HS-5 (cell line): Measurements from ENCODE around the gene MORC4.

Experiments used
- DNase-seq: peaks from one replicate; pipeline ENCODE4 v3.0.0-alpha.2; 2012; ENCODE audit warnings: low read depth

MORC4 gene

DNA sequence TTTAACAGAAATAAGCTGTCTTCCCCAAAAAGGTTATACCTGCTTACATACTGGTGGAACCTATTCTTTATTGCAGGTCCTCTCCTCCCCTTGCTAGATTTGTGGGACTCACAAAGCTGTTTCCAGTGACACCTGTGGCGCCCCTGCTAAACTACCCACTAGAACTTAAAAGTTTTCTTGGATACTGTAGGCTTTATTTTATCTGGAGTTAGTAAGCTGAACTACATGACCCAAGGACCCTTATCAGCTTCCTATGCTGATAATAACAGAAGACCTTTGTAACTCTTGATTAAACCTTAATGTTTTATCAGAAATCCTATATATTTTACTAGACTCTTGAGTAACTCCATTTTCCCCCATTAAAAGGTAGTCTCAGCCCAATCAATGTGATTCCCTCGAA lies 47.5 kb downstream of the MORC4 start:
- DNase-seq: no peak

DNA sequence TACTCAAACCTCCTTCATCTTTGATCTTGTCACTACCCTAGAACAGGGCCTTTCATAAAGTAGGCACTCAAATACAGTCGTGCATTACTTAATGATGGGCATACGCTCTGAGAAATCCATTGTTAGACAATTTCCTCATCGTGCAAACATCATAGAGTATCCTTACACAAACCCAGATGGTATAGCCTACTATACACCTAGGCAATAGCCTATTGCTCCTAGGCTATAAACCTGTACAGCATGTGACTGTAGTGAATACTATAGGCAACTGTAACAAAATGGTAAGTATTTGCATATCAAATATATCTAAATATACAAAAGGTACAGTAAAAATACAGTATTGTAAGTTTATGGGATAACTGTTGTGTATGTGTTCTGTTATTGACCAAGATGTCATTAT lies 47.9 kb downstream of the MORC4 start:
- DNase-seq: no peak

DNA sequence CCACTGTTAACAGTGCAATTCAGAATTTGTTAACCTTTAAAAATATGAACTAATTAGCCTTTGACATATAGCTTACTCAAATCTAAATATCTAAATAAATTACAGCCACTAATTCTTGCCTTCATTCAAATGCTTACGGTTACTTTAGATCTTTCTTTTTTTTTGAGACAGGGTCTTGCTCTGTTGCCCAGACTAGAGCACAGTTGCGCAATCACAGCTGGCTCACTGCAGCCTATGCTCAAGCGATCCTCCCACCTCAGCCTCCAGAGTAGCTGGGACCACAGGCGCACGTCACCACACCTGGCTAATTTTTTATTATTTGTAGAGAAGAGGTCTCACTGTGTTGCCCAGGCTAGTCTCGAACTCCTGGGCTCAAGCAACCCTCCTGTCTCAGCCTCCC lies 48.8 kb downstream of the MORC4 start:
- DNase-seq: no peak

- DNase-seq: no peak
Observed at GRCh38 chrX:106950381-106950780, 49.6 kb downstream of the MORC4 start.

DNA sequence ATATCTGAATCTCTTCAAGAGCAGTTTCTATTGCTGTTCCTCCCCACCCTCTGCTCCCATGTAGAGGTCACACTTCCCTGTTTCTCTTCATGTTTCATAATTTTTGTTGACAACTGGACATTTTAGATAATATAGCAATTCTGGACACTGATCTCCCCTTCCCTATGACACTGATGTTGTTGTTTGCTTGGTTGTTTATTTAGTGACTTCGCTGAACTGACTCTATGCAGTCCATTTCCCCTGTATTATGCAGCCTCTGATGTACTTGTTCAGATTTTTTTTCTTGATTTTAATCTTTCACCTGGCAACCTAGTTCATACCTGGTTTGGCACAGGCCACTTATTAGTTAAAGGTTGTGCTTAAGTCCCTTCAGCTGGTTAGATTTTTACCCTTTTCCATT lies 50.6 kb downstream of the MORC4 start:
- no peak for DNase-seq

- DNase-seq: no peak
Observed at GRCh38 chrX:106948641-106949040, 51.4 kb downstream of the MORC4 start.

DNA sequence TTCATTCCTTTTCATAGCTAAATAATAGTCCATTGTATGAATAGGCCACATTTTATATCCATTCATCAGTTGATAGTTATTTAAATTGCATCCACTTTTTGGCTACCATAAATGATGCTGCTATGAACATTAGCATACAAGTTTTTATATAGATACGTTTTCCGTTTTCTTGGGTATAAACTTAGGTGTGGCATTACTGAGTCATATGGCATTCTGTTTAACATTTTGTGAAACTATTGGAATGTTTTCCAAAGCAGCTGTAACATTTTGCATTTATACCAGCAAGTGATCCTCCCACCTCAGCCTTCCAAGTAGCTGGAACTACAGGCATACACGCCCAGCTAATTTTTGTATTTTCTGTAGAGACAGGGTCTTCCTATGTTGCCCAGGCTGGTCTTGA lies 53.5 kb downstream of the MORC4 start:
- DNase-seq: no peak

DNA sequence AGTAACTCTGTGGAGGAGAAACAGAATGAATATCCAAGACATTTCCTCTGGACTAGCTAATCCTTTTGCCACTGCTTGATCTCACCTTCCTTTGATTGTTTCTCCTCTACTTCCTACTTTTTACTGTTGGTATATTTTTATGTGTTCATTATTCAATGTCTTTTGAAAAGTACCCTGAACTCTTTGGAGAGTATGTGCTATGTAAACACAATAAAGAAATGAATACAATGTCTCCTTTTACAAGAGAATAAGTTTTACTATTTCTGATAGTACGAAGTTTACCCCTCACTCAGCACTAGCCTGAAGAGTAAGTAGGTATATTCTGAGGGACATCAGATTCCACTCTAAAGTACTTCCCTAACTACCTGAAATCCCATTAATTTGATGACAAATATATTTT lies 59.9 kb downstream of the MORC4 start:
- no peak for DNase-seq

DNA sequence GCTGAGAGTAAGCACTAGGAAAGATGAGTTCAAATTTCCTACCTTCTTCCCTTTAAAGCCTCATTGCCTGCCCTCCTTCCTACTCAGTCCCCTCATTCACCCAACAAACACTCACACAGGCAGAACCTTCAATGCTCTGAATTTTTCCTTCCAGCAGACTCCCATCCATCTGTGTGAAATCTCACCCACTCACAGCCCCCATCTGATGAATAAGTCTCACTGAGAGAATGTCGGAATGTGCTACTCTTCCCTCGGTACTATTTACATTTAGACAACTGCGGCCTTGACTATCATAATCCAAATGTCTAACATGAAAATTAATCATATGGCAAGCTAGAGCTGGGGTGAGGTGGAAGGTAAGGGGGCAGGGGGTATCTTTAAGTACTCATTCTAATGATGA lies 60.4 kb downstream of the MORC4 start:
- DNase-seq: no peak

- DNase-seq: no peak
Observed at GRCh38 chrX:106936246-106936645, 63.8 kb downstream of the MORC4 start.

DNA sequence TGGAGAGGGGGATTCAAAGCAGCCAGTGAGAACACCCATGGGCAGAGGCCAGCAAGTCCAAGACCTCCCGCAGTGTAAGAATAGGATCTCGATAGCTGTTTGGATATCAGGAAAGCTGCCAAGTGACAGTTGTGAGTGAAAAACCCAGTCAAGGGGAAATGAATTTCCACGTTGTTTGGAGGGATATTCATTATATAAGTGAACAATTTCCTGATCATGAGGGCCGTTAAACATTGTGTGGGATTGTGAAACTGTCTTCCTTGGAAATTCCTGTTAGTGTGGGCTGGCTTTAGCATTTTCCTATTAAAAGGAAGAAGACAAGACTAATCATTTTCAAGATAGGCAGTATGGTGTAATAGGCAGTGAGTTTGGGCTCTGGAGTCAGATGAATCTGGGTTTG lies 64.8 kb downstream of the MORC4 start:
- DNase-seq: no peak

DNA sequence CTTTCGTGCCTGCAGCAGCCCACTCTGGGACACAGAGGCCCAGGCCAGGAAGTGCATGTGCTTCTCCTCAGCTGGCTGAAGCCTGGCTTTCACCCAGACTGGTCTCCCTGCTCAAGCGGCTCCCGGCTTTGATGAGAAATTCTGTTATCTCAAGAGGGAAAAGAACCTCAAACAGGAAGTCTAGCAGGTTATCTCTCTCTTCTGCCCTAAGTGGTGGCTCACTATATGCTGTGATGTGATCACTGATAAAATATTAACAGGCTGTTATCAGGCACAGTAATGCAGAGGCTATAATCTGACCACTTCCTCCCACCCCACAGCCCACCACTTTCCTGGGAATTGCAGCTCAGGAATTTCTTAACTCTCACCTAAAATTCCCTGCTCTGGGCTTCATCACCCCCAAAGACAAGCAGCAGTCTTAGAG lies 66.5 kb downstream of the MORC4 start:
- no peak for DNase-seq

GRCh38 chrX:106932960-106933537 lies 67.0 kb downstream of the MORC4 start:
- no peak for DNase-seq

GRCh38 chrX:106932492-106932923 lies 67.5 kb downstream of the MORC4 start:
- DNase-seq: no peak

DNA sequence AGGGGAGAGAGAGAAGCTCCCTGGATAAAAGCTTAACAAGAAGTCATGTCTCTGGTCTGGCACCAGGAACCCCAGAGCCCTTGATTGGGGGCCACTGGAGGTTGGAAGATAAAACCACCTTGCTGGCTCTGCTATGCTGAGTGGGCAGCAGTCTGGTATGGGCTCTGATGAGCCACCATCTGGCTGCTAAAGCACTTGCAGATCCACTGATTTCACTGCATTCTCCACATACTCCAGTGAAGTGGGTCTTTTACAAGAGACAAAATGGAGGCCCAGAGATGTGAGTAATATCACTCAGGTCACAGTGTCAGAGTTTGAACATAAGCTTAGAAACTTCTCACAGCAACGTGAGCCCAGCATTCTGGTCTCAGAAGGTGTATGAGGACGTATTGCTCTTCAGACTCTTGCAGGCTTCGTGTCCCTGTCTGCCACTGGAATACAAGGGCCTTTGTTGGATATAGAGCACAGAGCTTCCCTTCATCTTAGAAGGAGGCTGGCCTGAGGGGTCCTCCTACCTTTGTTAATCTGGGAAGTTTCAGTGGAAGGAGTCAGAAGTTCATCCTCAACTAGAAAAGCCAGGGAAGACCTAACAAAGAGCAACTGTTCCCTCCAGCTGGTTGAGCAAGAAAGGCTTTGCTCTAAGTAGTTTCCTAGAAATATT lies 68.1 kb downstream of the MORC4 start:
- no peak for DNase-seq

GRCh38 chrX:106928227-106928626 lies 71.8 kb downstream of the MORC4 start:
- no peak for DNase-seq

- DNase-seq: no peak
Observed at GRCh38 chrX:106927700-106928099, 72.3 kb downstream of the MORC4 start.

DNA sequence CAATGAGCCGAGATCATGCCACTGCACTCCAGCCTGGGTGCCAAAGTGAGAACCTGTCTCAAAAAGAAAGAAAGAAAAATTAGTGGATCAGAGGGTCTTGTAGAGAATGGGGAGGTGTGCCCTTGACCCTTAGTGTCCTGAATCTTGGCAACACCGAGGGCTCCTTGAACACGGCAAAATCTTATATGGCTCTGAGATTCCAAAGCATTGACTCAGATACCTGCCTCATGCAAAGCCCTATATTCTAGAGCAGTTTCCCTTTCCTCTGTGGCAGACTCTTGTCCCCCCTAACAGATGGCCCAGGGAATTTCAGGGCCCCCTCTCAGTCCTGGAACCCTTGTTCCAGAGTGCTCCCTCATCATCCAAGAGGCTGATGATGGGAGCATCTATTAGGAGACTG lies 73.0 kb downstream of the MORC4 start:
- DNase-seq: no peak

GRCh38 chrX:106921637-106922036 lies 78.4 kb downstream of the MORC4 start:
- no peak for DNase-seq

GRCh38 chrX:106919932-106920452 lies 80.0 kb downstream of the MORC4 start, which contains the start of gene CLDN2:
CLDN2 (plus strand) TSS chrX:106920402; CDS start chrX:106928229, 7,827 bp downstream.
- DNase-seq: no peak

GRCh38 chrX:106917830-106918500 lies 82.0 kb downstream of the MORC4 start:
- DNase-seq: peak; percentile 32

DNA sequence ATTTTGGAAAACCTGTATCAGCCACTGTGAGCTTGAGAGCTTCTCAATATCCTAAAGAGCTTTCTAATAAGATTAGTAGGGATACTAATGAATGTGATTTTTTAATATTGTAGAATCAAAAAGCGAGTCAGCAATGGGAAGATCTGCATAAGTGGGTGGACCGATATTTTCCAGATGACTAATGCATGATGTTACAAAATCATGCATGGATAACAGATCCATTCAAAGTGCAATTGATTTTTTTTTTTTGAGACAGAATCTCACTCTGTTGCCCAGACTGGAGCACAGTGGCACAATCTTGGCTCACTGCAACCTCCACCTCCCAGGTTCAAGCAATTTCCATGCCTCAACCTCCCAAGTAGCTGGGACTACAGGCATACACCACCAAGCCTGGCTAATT lies 87.1 kb downstream of the MORC4 start:
- peak; percentile 15 for DNase-seq

DNA sequence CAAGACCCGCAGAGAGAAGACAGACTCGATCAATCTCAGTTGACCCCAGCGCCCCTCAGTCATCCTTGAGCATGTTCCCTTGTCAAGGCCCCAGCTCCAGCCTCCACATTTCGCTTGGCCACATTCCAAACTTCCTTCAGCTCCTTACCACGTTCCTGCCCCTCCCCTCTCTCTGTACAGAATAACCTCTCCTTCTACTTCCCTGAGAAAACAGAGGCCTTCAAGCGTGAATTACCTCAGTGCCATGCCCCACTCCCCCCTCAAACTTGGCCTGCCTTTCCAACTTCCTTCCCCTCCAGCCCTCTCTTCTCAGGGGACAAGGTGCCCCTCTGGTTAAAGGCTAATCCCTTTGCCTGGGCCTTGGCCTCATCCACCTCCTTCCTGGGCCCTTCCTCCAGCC lies 93.7 kb downstream of the MORC4 start:
- no peak for DNase-seq
